ENCODE results near the gene PCNA. TPM values are rescaled to one million over a fixed set of nuclear protein-coding genes. Genes with fewer than 3 reads are reported as not detected.

The PCNA gene
- total and polyA plus RNA-seq, 3 donors from 2014 or later = 55.4 to 121 (median 65.0) TPM

- 0% methylated on average over 9 to 29 of the region's 44 CpGs for WGBS, 2 donors
- peak overlapping the region; percentile 88 to 98 for H3K4me3 ChIP-seq
- intact Hi-C loops (cut with DNase I; ENCODE audit: low total_unique reads) = loop anchor here (5.0 kb wide), 1 partner anchor 65 kb away; no protein-coding TSS in a partner anchor
- TF ChIP-seq CTCF (IDR thresholded peaks at IDR 0.05) (no peak), POLR2A (IDR thresholded peaks at IDR 0.05) (no peak)
- H3K27ac ChIP-seq = peak overlapping the region; percentile 91 to 95
- H3K4me1 ChIP-seq = peaks cover 19% of the 10 kb centered on the region
- no peaks in the 10 kb centered on the region for H3K36me3 ChIP-seq (ENCODE audit: low read depth, missing control alignments)
- H3K27me3 ChIP-seq = no peaks in the 10 kb centered on the region
- H3K9me3 ChIP-seq = no peaks in the 10 kb centered on the region
- peak; percentile 70 for DNase-seq
These were observed 7.6 kb upstream of the PCNA start for GRCh38 chr20:5127204-5127858.

- H3K4me1 ChIP-seq = peaks cover 18% of the 10 kb centered on the region
- no peaks in the 10 kb centered on the region for H3K27me3 ChIP-seq
- peak within 1 kb of the TSS; percentile 91 to 95 for H3K27ac ChIP-seq
- no peaks in the 10 kb centered on the region for H3K9me3 ChIP-seq
- DNase-seq = peak; percentile 100
- WGBS, 2 donors = 1% methylated on average over 58 of the region's 78 CpGs; no CpG with 5 or more reads in 1 of the 2 donors
- TF ChIP-seq POLR2A (IDR thresholded peaks at IDR 0.05) = peak; percentile 23
- TF ChIP-seq CTCF (IDR thresholded peaks at IDR 0.05) = peak; percentile 54 to 78 (median 61)
- intact Hi-C loops (cut with DNase I; ENCODE audit: low total_unique reads) = loop anchor here (5.0 kb wide), 1 partner anchor 66 kb away; no protein-coding TSS in a partner anchor
- no peaks in the 10 kb centered on the region for H3K36me3 ChIP-seq (ENCODE audit: low read depth, missing control alignments)
- H3K4me3 ChIP-seq = peak within 1 kb of the TSS; percentile 88 to 98
These were observed 6.9 kb upstream of the PCNA start, which contains the start of gene CDS2 for GRCh38 chr20:5126512-5127203. TSS of gene CDS2 (plus strand) at chr20:5127008. CDS start at chr20:5127093, 85 bp downstream.

- no peak for TF ChIP-seq CTCF (IDR thresholded peaks at IDR 0.05)
- no peak for TF ChIP-seq POLR2A (IDR thresholded peaks at IDR 0.05)
These were observed 3.1 kb upstream of the PCNA start for GRCh38 chr20:5122873-5123260.

GRCh38 chr20:5120185-5120476, 373 bp upstream of the PCNA start:
- WGBS, 2 donors = 0 to 4% methylated on average over 5 to 9 of the region's 9 CpGs
- peak overlapping the region; percentile 86 to 92 for H3K4me3 ChIP-seq
- no peaks in the 10 kb centered on the region for H3K9me3 ChIP-seq
- peaks cover 15% of the 10 kb centered on the region for H3K4me1 ChIP-seq
- no peaks in the 10 kb centered on the region for H3K36me3 ChIP-seq (ENCODE audit: low read depth, missing control alignments)
- no peak for DNase-seq
- intact Hi-C loops (cut with DNase I; ENCODE audit: low total_unique reads) = no loop called here
- H3K27ac ChIP-seq = peak overlapping the region; percentile 76 to 87
- no peak for TF ChIP-seq POLR2A (IDR thresholded peaks at IDR 0.05)
- no peak for TF ChIP-seq CTCF (IDR thresholded peaks at IDR 0.05)
- no peaks in the 10 kb centered on the region for H3K27me3 ChIP-seq

More at GRCh38 chr20:5122873-5123260, 3.1 kb upstream of the PCNA start:
- H3K27me3 ChIP-seq = no peaks in the 10 kb centered on the region
- intact Hi-C loops (cut with DNase I; ENCODE audit: low total_unique reads) = no loop called here
- WGBS, 2 donors = 82 to 89% methylated on average over 1 of the region's 1 CpG
- H3K4me3 ChIP-seq = no peak overlapping the region
- H3K4me1 ChIP-seq = peaks cover 20% of the 10 kb centered on the region
- DNase-seq = no peak
- no peak overlapping the region for H3K27ac ChIP-seq
- H3K36me3 ChIP-seq (ENCODE audit: low read depth, missing control alignments) = no peaks in the 10 kb centered on the region
- no peaks in the 10 kb centered on the region for H3K9me3 ChIP-seq
